Fibroblast of villous mesenchyme (primary cell): ENCODE measurements around the gene SAXO1. TPM values are rescaled to one million over a fixed set of nuclear protein-coding genes. Genes with fewer than 3 reads are reported as not detected.
"Not testable (repeated sequence)": the region's sequence is repeated elsewhere in the genome, so short reads cannot be mapped to it uniquely, and the experiment has no call there.

Source experiments
- DNase-seq: peaks from one replicate; pipeline ENCODE4 v3.0.0-alpha.2; 2010; ENCODE audit warnings: low read depth
- H3K4me3 ChIP-seq: 2 replicates; pipeline ENCODE4 v1.5.1; 2011; ENCODE audit warnings: low read depth, mild to moderate bottlenecking, low read length
- CTCF ChIP-seq: IDR thresholded peaks from 2 replicates; pipeline ENCODE4 v1.5.1; 2012; ENCODE audit warnings: low read depth, mild to moderate bottlenecking, low read length; ENCODE audit not compliant: insufficient read depth
- total RNA-seq: library from RNA; depleted of rRNA; stranded (reverse); fragments of >200 nt; gene quantifications from 2 replicates; pipeline ENCODE4 v1.2.3, GENCODE V29; 2012

The SAXO1 gene
- total RNA-seq, 1 donor, result not detected

- TF ChIP-seq CTCF, result no peak
- no peak for DNase-seq
- no peak overlapping the region for H3K4me3 ChIP-seq
These were observed 97.5 kb downstream of the SAXO1 start for GRCh38 chr9:18935541-18935940.

GRCh38 chr9:18930611-18931010, 102.4 kb downstream of the SAXO1 start:
- DNase-seq, H3K4me3 ChIP-seq: not testable (repeated sequence)

GRCh38 chr9:18928711-18929110, 104.3 kb downstream of the SAXO1 start:
- no peak for TF ChIP-seq CTCF
- H3K4me3 ChIP-seq, result no peak overlapping the region
- peak; percentile 28 for DNase-seq

- no peak overlapping the region for H3K4me3 ChIP-seq
- no peak for DNase-seq
- TF ChIP-seq CTCF, result no peak
These were observed 106.5 kb downstream of the SAXO1 start for GRCh38 chr9:18926513-18926912.

- no peak overlapping the region for H3K4me3 ChIP-seq
- TF ChIP-seq CTCF, result no peak
- DNase-seq, result no peak
These were observed 107.1 kb downstream of the SAXO1 start for GRCh38 chr9:18925880-18926279.

GRCh38 chr9:18923671-18924430, 109.2 kb downstream of the SAXO1 start:
- no peak overlapping the region for H3K4me3 ChIP-seq
- no peak for DNase-seq
- TF ChIP-seq CTCF, result no peak

GRCh38 chr9:18923167-18923566, 109.8 kb downstream of the SAXO1 start:
- no peak for TF ChIP-seq CTCF
- DNase-seq, result no peak
- no peak overlapping the region for H3K4me3 ChIP-seq
